Stimulated activated CD8-positive, alpha-beta memory T cell treated with anti-CD3 and anti-CD28 coated beads, Interleukin-4, amount 100 ng/mL, for 4 hours (primary cell): ENCODE results near the gene MGMT.

Experiments
- DNase-seq, 2 donors: peaks; one replicate each; pipeline ENCODE4 v3.0.0-alpha.2; 2020; ENCODE audit warnings: low read depth in 2 of 2, low spot score in 1 of 2

MGMT gene

GRCh38 chr10:129494176-129494575 lies 27.1 kb downstream of the MGMT start:
- DNase-seq = no peak

GRCh38 chr10:129494740-129495139 lies 27.7 kb downstream of the MGMT start:
- no peak for DNase-seq

GRCh38 chr10:129495256-129495655 lies 28.2 kb downstream of the MGMT start:
- no peak for DNase-seq

GRCh38 chr10:129495698-129496097 lies 28.7 kb downstream of the MGMT start:
- no peak for DNase-seq

- DNase-seq = no peak
Observed at GRCh38 chr10:129497013-129497412, 30.0 kb downstream of the MGMT start.

- no peak for DNase-seq
Observed at GRCh38 chr10:129498680-129499079, 31.6 kb downstream of the MGMT start.

- DNase-seq = no peak
Observed at GRCh38 chr10:129500617-129501339, 33.7 kb downstream of the MGMT start.

- DNase-seq = no peak
Observed at GRCh38 chr10:129501652-129502436, 34.8 kb downstream of the MGMT start.

- no peak for DNase-seq
Observed at GRCh38 chr10:129502448-129502847, 35.4 kb downstream of the MGMT start.

GRCh38 chr10:129505500-129506075 lies 38.5 kb downstream of the MGMT start:
- DNase-seq = no peak

- no peak for DNase-seq
Observed at GRCh38 chr10:129506101-129506797, 39.2 kb downstream of the MGMT start.

GRCh38 chr10:129507216-129507889 lies 40.3 kb downstream of the MGMT start:
- DNase-seq = no peak

GRCh38 chr10:129509155-129509554 lies 42.1 kb downstream of the MGMT start:
- DNase-seq = no peak

- DNase-seq = no peak
Observed at GRCh38 chr10:129509835-129510234, 42.8 kb downstream of the MGMT start.

GRCh38 chr10:129511086-129511485 lies 44.0 kb downstream of the MGMT start:
- DNase-seq = no peak

GRCh38 chr10:129511758-129512157 lies 44.7 kb downstream of the MGMT start:
- no peak for DNase-seq

GRCh38 chr10:129513312-129513711 lies 46.3 kb downstream of the MGMT start:
- no peak for DNase-seq

- DNase-seq = no peak
Observed at GRCh38 chr10:129514568-129515451, 47.8 kb downstream of the MGMT start.

- DNase-seq = no peak
Observed at GRCh38 chr10:129516846-129517679, 50.0 kb downstream of the MGMT start.
